H1 (cell line): ENCODE results near the gene CAPN2. TPM values are rescaled to one million over a fixed set of nuclear protein-coding genes. Genes with fewer than 3 reads are reported as not detected.

Experiments used
- ATF2 ChIP-seq: IDR thresholded peaks from 2 replicates; pipeline ENCODE4 v1.6.1; 2012; ENCODE audit warnings: low read length, inconsistent platforms
- CEBPB ChIP-seq: IDR thresholded peaks from 2 replicates; pipeline ENCODE4 v1.6.1; 2012; ENCODE audit warnings: low read depth, low read length
- TAF1 ChIP-seq: IDR thresholded peaks from 2 replicates; pipeline ENCODE4 v1.6.1; 2011; ENCODE audit warnings: mild to moderate bottlenecking, low read depth, low read length
- polyA plus RNA-seq, 7 experiments: library from polyadenylated mRNA; depleted of rRNA in 3 of 7; stranded (reverse) in 5 of 7; unstranded in 2 of 7; fragments of >200 nt in 5 of 7; fragments of 200-250 nt in 2 of 7; gene quantifications; 1 replicate in 5 of 7; 2 replicates in 1 of 7; 4 replicates in 1 of 7; pipeline versions ENCODE4 v1.2.1 to v1.2.3, GENCODE V29; 2011 to 2013; ENCODE audit warnings: missing spikeins in 2 of 7, mixed read lengths in 2 of 7
- total RNA-seq: library from RNA; stranded (reverse); fragmentation: NEBNext Ultra II Directional; extraction: Animal tissue kit (Norgen Biotek cat#: 25700); gene quantifications from 2 replicates; pipeline ENCODE4 v1.2.1, GENCODE V29; 2021

Gene CAPN2
- total and polyA plus RNA-seq, 2 of the 8 experiments (the other 6 are each of a cell fraction or from before 2014, with no cell fraction given): 9.2 to 10.3 TPM

- no peak for TF ChIP-seq CEBPB
- no peak for TF ChIP-seq TAF1
- TF ChIP-seq ATF2: no peak
- TF ChIP-seq, all 59 proteins: peak for 0
These were observed 46.4 kb downstream of the CAPN2 start (continued) for GRCh38 chr1:223758734-223759133.
